Inflammatory macrophage (primary cell): ENCODE measurements around the gene PLPP7.
"Not testable (repeated sequence)": the region's sequence is repeated elsewhere in the genome, so short reads cannot be mapped to it uniquely, and the experiment has no call there.

ENCODE experiments used
- DNase-seq, 2 donors: peaks; one replicate each; pipeline ENCODE4 v3.0.0-alpha.2; 2020 to 2022

The PLPP7 gene

DNA sequence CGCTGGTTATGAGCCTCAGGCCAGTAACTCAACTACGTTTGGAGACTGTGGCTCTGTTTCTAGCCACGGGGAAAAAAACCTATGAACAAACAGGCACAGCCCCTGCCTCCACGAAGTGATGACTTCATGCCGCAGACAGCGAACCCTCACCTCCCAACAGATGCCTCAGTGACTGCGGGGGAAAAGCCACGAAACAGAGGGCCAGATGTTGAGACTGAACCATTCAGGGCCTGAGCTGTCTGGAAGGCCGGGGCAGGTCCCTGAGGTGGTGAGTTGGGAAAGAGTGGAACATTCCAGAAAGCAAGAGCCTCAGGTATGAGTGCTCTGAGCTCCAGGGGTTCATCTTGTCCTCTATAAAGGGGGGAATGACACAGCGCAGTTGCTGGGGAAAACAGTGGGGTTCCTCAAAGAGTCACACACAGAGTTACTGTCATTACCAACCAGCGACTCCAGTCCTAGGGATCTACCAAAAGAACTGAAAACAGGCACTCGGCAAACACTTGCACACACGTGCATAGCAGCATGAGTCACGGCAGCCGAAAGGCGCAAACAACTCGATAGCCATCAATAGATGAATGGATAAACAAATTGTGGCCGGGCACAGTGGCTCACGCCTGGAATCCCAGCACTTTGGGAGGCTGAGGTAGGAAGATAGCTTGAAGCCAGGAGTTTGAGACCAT lies 15.3 kb downstream of the PLPP7 start:
- DNase-seq, result no peak

DNA sequence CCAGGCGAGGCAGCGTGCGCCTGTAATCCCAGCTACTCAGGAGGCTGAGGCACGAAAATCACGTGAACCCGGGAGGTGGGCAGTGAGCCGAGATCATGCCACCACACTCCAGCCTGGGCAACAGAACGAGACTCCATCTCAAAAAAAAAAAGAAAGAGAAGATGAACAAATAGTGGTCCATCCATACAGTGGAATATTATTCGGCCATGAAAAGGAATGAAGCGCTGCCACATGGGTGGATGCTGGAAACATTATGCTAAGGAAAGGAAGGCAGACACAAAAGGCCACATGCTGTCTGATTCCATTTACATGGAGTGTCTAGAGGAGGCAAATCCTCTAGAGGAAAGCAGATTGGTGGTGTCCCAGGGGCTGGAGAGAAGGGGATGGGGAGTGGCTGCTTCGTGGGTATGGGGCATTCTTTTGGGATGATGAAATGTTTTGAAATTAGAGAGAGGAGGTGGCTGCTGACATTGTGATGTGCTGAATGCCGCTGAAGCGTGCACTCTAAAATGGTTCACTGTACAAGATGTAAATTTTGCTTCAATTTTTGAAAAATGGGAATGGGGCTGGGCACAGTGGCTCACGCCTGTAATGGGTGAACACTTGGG lies 17.0 kb downstream of the PLPP7 start:
- DNase-seq, result no peak

DNA sequence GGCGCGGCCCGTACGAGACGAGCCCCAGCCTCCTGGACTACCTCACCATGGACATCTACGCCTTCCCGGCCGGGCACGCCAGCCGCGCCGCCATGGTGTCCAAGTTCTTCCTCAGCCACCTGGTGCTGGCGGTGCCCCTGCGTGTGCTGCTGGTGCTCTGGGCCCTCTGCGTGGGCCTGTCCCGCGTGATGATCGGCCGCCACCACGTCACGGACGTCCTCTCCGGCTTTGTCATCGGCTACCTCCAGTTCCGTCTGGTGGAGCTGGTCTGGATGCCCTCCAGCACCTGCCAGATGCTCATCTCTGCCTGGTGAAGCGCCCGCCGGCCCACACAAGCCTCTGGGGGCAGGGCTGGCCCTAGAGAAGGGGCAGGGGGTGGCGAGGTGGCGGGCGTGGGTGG lies 18.5 kb downstream of the PLPP7 start:
- no peak for DNase-seq

- DNase-seq, result no peak
Measured at GRCh38 chr9:131308452-131308851, 18.9 kb downstream of the PLPP7 start.

- DNase-seq, result no peak
Measured at GRCh38 chr9:131308906-131309529, 19.5 kb downstream of the PLPP7 start.

- DNase-seq, result no peak
Measured at GRCh38 chr9:131309530-131310276, 20.2 kb downstream of the PLPP7 start.

DNA sequence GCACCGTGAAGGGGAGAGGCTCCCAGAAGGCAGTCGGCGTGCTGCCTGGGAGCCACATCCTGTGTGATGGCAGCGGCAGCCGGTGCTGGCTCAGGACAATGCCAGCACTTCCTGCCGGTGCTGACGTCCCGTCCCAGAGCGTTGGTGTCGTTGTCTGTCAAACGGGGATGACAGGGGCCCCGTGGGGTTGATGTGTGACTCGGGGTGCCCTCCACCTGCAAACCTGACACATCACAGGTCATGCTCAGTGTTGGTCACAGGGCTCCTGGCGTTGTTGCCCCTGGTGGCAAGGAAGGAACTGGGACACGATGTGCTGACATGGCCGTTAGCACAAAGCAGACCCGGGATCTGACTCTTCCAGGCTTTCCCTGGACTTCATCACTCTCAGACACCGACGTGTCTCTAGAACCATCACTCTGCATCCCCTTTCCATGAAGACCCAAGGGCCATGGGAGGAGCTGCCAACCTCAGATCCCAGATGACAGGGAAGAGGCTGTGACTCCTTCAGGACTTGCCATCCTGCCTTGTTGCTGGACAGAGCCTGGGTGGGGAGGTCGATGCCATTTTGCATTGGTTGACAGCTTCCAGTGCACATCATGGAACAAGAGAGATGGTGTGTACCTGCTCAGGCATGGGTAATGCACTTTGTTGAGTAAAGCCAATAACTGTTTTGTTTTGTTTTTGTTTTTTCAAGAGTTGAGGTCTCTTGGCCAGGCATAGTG lies 21.5 kb downstream of the PLPP7 start:
- no peak for DNase-seq

DNA sequence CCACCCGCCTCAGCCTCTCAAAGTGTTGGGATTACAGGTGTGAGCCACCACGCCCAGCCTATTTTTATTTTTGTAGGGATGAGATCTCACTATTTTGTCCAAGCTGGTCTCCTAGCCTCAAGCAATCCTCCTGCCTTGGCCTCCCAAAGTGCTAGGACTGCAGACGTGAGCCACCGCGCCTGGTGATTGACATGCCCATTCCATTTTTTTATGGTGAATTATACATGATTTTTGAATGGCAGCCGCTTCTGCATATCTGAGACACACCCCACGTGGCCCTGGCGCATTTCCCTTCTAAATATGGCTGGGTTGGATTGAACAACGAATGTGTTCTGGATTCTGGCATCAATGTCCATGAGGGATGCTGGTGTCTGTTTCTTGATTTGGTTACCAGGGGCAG lies 22.7 kb downstream of the PLPP7 start:
- DNase-seq, result no peak

GRCh38 chr9:131312822-131313770 lies 23.6 kb downstream of the PLPP7 start:
- DNase-seq, result no peak

- no peak for DNase-seq
Measured at GRCh38 chr9:131318231-131319085, 28.9 kb downstream of the PLPP7 start.

DNA sequence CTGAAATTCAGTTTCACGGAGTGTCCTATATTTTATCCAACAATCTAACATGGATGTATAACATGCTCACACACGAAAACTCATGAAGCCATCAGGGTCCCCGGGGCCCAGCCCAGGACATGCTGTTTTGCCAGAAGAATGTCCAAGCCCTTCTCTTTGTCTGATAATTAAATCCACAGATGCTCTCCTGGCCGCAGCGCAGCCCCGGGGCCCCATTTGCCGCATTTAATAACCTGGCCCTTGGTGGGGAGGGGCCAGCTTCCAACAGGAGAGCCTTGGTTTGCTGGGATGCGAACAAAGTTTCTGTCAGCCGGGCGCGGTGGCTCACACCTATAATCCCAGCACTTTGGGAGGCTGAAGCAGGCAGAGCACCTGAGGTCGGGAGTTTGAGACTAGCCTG lies 30.0 kb downstream of the PLPP7 start:
- DNase-seq, result no peak

DNA sequence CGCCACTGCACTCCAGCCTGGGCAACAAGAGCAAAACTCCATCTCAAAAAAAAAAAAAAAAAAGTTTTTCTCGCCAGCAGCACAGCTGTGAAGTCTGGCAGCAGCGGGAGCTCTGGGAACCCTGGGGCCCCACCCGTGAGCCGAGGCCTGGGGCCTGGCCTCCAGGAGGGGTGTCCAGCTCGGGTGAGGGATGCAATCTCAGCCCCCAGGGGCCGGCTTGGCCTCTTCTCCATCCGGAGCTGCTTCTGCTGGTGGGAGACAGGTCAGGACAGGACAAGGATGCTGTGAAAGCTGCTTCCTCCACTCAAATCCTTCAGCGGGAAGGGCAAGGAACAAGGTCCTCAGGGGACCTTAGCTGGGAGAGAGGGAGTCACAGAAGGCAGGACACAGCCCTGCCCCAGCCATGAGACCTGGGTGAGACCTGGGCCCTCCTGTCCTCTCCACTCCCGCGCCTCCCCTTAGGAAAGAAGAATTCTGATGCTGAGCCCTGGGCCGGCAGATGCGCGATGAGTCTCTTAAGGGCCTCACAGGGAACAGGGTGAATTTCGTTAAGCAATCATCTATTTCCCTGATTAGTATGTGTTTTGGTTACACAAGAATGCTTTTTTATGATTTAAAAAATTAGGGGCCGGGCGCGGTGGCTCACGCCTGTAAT lies 30.6 kb downstream of the PLPP7 start:
- no peak for DNase-seq

GRCh38 chr9:131323629-131324028 lies 34.1 kb downstream of the PLPP7 start:
- DNase-seq, result no peak

DNA sequence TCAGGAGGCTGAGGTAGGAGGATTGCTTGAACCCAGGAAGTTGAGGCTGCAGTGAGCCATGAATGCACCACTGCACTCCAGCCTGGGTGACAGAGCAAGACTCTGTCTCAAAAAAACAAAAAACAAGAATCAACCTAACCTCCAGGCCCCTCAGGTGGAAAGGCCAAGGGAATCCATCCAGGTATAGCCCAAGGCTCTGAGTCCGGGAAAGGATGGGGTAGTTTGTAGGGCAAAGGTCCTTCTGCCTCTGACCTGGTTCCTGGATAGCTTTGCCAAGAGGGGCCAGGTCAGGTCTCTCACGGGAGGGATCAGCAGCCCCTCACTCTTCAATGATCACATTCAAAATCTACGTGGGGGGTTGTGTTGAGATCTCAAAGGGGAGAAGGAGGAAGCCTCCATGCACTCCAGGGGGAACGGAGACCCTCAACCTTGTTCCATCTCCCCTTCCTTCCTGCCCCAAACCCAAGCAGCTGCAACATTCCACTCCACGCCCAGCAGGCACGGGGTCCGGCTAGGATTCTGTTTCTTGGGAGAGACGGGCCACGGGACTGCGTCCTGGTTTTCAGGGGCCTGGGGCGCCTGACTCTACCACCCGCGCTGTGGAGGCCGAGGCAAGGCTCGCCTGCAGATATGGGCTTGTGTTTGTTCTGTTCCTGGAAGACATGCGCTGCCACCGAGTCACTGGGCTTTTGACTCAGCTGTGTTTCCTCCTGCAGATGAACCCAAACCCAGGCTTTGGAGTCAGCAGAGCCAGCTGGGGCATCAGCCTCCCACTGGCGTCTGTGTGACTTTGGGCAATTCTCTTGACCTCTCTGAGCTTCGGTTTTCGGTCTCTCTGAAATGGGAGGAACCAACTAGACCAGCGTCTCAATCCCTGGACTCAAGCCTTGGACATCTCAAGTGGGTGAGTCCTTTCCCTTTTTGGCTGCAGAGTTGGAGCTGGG lies 35.5 kb downstream of the PLPP7 start:
- DNase-seq, result no peak

DNA sequence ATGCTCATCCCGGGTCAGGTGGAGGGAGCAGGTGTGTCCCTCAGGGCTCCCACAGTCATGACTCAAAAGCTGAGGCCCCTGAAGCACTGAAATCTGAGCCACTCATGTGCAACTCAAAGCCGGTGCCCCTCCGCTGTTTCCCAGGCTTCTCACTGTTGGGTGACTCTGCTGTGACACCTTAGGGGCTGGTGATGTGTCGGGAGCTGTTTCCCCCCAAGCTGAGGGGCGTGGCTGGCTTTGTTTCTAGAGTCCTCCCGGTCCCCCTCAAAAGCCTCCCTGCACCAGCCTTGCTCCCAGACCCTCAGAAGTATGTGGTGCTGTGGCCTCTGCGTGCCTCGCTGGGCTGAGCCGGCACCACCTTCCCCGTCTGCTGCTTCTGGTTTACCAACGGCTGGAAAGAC lies 39.7 kb downstream of the PLPP7 start:
- DNase-seq, result no peak

DNA sequence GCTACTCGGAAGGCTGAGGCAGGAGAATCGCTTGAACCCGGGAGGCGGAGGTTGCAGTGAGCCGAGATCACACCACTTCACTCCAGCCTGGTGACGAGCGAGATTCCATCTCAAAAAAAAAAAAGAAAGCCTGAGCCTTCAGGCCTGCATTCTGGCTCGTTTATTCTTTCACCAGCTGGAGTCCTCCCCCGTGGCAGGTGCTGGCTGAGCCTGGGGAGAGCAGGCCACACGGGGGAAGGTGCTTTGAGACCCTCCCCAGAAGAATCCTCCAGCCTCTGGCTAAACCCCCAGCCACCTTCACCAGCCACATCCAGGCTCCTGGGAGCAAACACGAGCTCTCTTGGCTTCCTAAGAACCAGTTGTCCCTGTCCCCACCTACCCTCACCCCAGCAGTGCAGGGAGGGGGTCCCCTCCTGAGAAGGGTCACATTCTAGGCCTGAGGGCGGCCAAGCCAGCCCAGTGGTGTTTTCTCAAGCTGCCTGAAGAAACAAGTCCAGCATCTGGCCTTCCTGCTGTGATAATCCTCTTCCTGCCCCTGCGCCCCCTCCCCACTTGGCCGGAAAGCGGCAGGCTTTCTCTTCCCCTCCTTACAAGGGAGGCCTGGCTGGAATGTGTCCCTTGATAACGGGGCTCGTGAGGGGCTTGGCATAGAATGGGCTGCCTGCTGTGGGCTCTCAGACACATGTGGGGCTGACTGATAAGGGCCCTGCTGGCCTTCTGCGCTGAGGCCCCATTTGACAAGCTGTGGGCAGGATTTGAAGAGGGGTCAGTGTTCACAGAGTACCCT lies 41.5 kb downstream of the PLPP7 start:
- no peak for DNase-seq

- not testable (repeated sequence) for DNase-seq
Measured at GRCh38 chr9:131331996-131332395, 42.5 kb downstream of the PLPP7 start.
